SJSA1 (cell line): ENCODE measurements around the gene PAFAH1B2. TPM values are rescaled to one million over a fixed set of nuclear protein-coding genes. Genes with fewer than 3 reads are reported as not detected.

Experiments
- total RNA-seq: library from RNA; depleted of rRNA; stranded (reverse); fragments of >200 nt; shearing (Covaris generic); gene quantifications from 2 replicates; pipeline ENCODE4 v1.2.3, GENCODE V29; 2014; rRNA removed

The PAFAH1B2 gene
- total RNA-seq, 1 experiment from 2014 or later: 79.8 TPM

Other genes with a start within 250 kb of the PAFAH1B2 start
- gene SIK3, start 45.9 kb upstream of the PAFAH1B2 start, total RNA-seq: 8.7 and 15.6 TPM in 2 replicates
- gene SIDT2, start 34.5 kb downstream of the PAFAH1B2 start, total RNA-seq: 2.1 and 3.5 TPM in 2 replicates
- 655 and 717 TPM in 2 replicates for gene TAGLN, start 55.1 kb downstream of the PAFAH1B2 start, total RNA-seq
- gene PCSK7, start 87.8 kb downstream of the PAFAH1B2 start, total RNA-seq: 27.1 and 34.3 TPM in 2 replicates
- 5.0 and 5.5 TPM in 2 replicates for gene RNF214, start 88.4 kb downstream of the PAFAH1B2 start, total RNA-seq
- gene BACE1-AS, start 147.1 kb downstream of the PAFAH1B2 start, total RNA-seq: 0.92 and 1.8 TPM in 2 replicates
- 11.4 and 22.7 TPM in 2 replicates for gene BACE1, start 172.0 kb downstream of the PAFAH1B2 start, total RNA-seq
- gene CEP164, start 183.6 kb downstream of the PAFAH1B2 start, total RNA-seq: 24.8 and 35.1 TPM in 2 replicates